ENCODE measurements around the gene GLIPR1L1. TPM values are rescaled to one million over a fixed set of nuclear protein-coding genes. Genes with fewer than 3 reads are reported as not detected.

GLIPR1L1 gene
- polyA plus RNA-seq, 1 experiment, result not detected

GRCh38 chr12:75349946-75350345 is 15.5 kb downstream of the GLIPR1L1 start:
- no peaks in the 10 kb centered on the region for H3K27me3 ChIP-seq (ENCODE audit: control insufficient read depth, insufficient read depth, low read length)
- no peak overlapping the region for H3K4me3 ChIP-seq (ENCODE audit: low read depth, low read length)
- POLR2A ChIA-PET, result no interaction called here
- TF ChIP-seq, protein P1, sequence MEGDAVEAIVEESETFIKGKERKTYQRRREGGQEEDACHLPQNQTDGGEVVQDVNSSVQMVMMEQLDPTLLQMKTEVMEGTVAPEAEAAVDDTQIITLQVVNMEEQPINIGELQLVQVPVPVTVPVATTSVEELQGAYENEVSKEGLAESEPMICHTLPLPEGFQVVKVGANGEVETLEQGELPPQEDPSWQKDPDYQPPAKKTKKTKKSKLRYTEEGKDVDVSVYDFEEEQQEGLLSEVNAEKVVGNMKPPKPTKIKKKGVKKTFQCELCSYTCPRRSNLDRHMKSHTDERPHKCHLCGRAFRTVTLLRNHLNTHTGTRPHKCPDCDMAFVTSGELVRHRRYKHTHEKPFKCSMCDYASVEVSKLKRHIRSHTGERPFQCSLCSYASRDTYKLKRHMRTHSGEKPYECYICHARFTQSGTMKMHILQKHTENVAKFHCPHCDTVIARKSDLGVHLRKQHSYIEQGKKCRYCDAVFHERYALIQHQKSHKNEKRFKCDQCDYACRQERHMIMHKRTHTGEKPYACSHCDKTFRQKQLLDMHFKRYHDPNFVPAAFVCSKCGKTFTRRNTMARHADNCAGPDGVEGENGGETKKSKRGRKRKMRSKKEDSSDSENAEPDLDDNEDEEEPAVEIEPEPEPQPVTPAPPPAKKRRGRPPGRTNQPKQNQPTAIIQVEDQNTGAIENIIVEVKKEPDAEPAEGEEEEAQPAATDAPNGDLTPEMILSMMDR (IDR thresholded peaks at IDR 0.05; ENCODE audit: insufficient read depth, low read depth, low read length), result no peak
- DNase-seq (ENCODE audit: low read depth), result no peak
- CTCF ChIA-PET, result no interaction called here
- H3K36me3 ChIP-seq (ENCODE audit: control insufficient read depth, insufficient read depth, low read length), result no peaks in the 10 kb centered on the region

DNA sequence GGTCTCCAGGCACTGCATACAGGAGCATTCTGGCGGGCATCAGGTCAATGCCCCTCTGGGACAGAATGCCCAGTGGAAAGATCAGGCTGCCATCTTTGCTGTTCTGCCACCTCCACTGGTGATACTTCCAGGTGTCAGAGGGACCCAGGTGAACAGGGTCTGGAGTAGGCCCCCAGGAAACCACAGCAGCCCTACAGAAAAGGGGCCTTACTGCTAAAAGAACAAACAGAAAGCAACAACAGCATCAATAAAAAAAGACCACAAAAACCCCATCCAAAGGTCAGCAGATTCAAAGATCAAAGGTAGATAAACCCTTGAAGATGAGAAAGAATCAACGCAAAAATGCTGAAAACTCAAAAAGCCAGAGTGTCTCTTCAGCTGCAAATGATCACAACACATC is 15.9 kb downstream of the GLIPR1L1 start:
- Histone ChIP-seq H3K36me3 (ENCODE audit: control insufficient read depth, insufficient read depth, low read length) (no peaks in the 10 kb centered on the region), H3K4me3 (ENCODE audit: low read depth, low read length) (no peak overlapping the region), H3K27me3 (ENCODE audit: control insufficient read depth, insufficient read depth, low read length) (no peaks in the 10 kb centered on the region)
- ChIA-PET CTCF (no interaction called here), POLR2A (no interaction called here)
- TF ChIP-seq, protein P1 (IDR thresholded peaks at IDR 0.05; ENCODE audit: insufficient read depth, low read depth, low read length), result no peak
- no peak for DNase-seq (ENCODE audit: low read depth)

- Histone ChIP-seq H3K27me3 (ENCODE audit: control insufficient read depth, insufficient read depth, low read length) (no peaks in the 10 kb centered on the region), H3K36me3 (ENCODE audit: control insufficient read depth, insufficient read depth, low read length) (no peaks in the 10 kb centered on the region), H3K4me3 (ENCODE audit: low read depth, low read length) (no peak overlapping the region)
- POLR2A ChIA-PET, result no interaction called here
- TF ChIP-seq, protein P1 (IDR thresholded peaks at IDR 0.05; ENCODE audit: insufficient read depth, low read depth, low read length), result no peak
- DNase-seq (ENCODE audit: low read depth), result no peak
- CTCF ChIA-PET, result interaction anchor here (1.8 kb wide), 1 partner anchor 37 kb away, joined by 4 read pairs; the partner anchor contains the start of gene GLIPR1L2
These were observed 19.5 kb downstream of the GLIPR1L1 start for GRCh38 chr12:75354011-75354410.

DNA sequence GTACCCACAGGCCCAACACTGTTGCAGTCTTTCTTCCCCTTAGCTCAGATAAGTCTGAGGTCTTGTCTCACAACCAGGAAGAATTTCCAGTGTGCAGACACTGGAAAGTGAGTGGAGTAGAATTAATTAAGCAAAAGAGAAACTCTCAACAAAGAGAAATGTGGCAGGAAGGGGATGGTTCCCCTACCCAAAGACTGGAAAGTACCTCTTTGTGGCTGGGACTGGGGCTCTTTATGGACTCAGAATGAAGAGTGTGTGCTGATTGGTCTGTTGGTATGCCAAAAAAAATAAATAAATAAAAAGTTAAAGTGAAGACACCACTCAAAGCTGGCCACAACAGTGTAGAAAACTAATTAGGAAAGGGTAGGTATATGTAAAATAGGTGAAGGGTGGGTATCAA is 26.4 kb downstream of the GLIPR1L1 start:
- ChIA-PET POLR2A (no interaction called here), CTCF (interaction anchor here (1.3 kb wide), 1 partner anchor 27 kb away, joined by 4 read pairs; the partner anchor contains the start of gene GLIPR1L1)
- Histone ChIP-seq H3K36me3 (ENCODE audit: control insufficient read depth, insufficient read depth, low read length) (no peaks in the 10 kb centered on the region), H3K27me3 (ENCODE audit: control insufficient read depth, insufficient read depth, low read length) (no peaks in the 10 kb centered on the region), H3K4me3 (ENCODE audit: low read depth, low read length) (no peak overlapping the region)
- no peak for DNase-seq (ENCODE audit: low read depth)
- TF ChIP-seq, protein P1 (IDR thresholded peaks at IDR 0.05; ENCODE audit: insufficient read depth, low read depth, low read length), result no peak

GRCh38 chr12:75361408-75361807 is 26.9 kb downstream of the GLIPR1L1 start:
- Histone ChIP-seq H3K36me3 (ENCODE audit: control insufficient read depth, insufficient read depth, low read length) (no peaks in the 10 kb centered on the region), H3K4me3 (ENCODE audit: low read depth, low read length) (no peak overlapping the region), H3K27me3 (ENCODE audit: control insufficient read depth, insufficient read depth, low read length) (no peaks in the 10 kb centered on the region)
- ChIA-PET POLR2A (no interaction called here), CTCF (interaction anchor here (1.3 kb wide), 1 partner anchor 27 kb away, joined by 4 read pairs; the partner anchor contains the start of gene GLIPR1L1)
- TF ChIP-seq, protein P1 (IDR thresholded peaks at IDR 0.05; ENCODE audit: insufficient read depth, low read depth, low read length), result no peak
- DNase-seq (ENCODE audit: low read depth), result no peak
